Neural progenitor cell (in vitro differentiated cells): ENCODE data around the gene IKZF3. TPM values are rescaled to one million over a fixed set of nuclear protein-coding genes. Genes with fewer than 3 reads are reported as not detected.
"Not testable (repeated sequence)": the region's sequence is repeated elsewhere in the genome, so short reads cannot be mapped to it uniquely, and the experiment has no call there.

Experiments
- DNase-seq: peaks from one replicate; pipeline ENCODE4 v3.0.0-alpha.2; 2016; ENCODE audit warnings: low spot score
- H2AFZ ChIP-seq: fragments of 200-600 bp; sonication (generic); replicated peaks from 2 replicates; pipeline ENCODE4 v1.6.1; 2016; ENCODE audit warnings: antibody characterized with exemption
- H3F3A ChIP-seq: fragments of 200-600 bp; sonication (generic); 2 replicates; pipeline ENCODE4 v1.6.1; 2016; ENCODE audit warnings: antibody characterized with exemption, low read depth
- H3K27ac ChIP-seq: fragments of 200-600 bp; sonication (generic); 2 replicates; pipeline ENCODE4 v1.5.1; 2016; ENCODE audit warnings: mild to moderate bottlenecking
- H3K27me3 ChIP-seq: fragments of 200-600 bp; sonication (generic); 2 replicates; pipeline ENCODE4 v1.6.1; 2016; ENCODE audit warnings: mild to moderate bottlenecking, moderate library complexity
- H3K36me3 ChIP-seq: fragments of 200-600 bp; sonication (generic); 2 replicates; pipeline ENCODE4 v1.5.1; 2016
- H3K4me1 ChIP-seq: fragments of 200-600 bp; sonication (generic); 2 replicates; pipeline ENCODE4 v1.6.1; 2016; ENCODE audit warnings: mixed run types
- H3K4me2 ChIP-seq: fragments of 200-600 bp; sonication (generic); 2 replicates; pipeline ENCODE4 v1.6.1; 2016
- H3K4me3 ChIP-seq: fragments of 200-600 bp; sonication (generic); 2 replicates; pipeline ENCODE4 v1.5.1; 2016
- H3K79me2 ChIP-seq: fragments of 200-600 bp; sonication (generic); 2 replicates; pipeline ENCODE4 v1.6.1; 2016; ENCODE audit warnings: low read depth
- H3K9ac ChIP-seq: fragments of 200-600 bp; sonication (generic); 2 replicates; pipeline ENCODE4 v1.6.1; 2016
- H3K9me3 ChIP-seq: fragments of 200-600 bp; sonication (generic); 2 replicates; pipeline ENCODE4 v1.5.1; 2016; ENCODE audit warnings: low read depth
- H4K20me1 ChIP-seq: fragments of 200-600 bp; sonication (generic); 2 replicates; pipeline ENCODE4 v1.6.1; 2016; ENCODE audit warnings: low read depth
- H3K27ac Mint-ChIP-seq: 3 replicates; pipeline ENCODE4 v1.8.0; 2021; ENCODE audit warnings: mixed read lengths
- H3K27me3 Mint-ChIP-seq: 2 replicates; pipeline ENCODE4 v1.8.0; 2022; ENCODE audit warnings: low read depth, mild to moderate bottlenecking, inconsistent platforms, moderate library complexity, mixed read lengths; ENCODE audit not compliant: insufficient read depth
- H3K36me3 Mint-ChIP-seq: 3 replicates; pipeline ENCODE4 v1.8.0; 2021; ENCODE audit warnings: mixed read lengths
- H3K4me1 Mint-ChIP-seq: 3 replicates; pipeline ENCODE4 v1.8.0; 2021; ENCODE audit warnings: mixed read lengths
- H3K4me3 Mint-ChIP-seq: 3 replicates; pipeline ENCODE4 v1.8.0; 2021; ENCODE audit warnings: mild to moderate bottlenecking, moderate library complexity, mixed read lengths
- H3K9me3 Mint-ChIP-seq: 3 replicates; pipeline ENCODE4 v1.8.0; 2020; ENCODE audit warnings: mixed read lengths
- EZH2 ChIP-seq: fragments of 200-600 bp; sonication (generic); IDR thresholded peaks from 2 replicates; pipeline ENCODE4 v1.6.1; 2017; ENCODE audit warnings: antibody characterized with exemption, mild to moderate bottlenecking, moderate library complexity
- EZH2phosphoT487 ChIP-seq: fragments of 200-600 bp; sonication (generic); IDR thresholded peaks from 2 replicates; pipeline ENCODE4 v1.6.1; 2017; ENCODE audit warnings: antibody characterized with exemption
- total RNA-seq: library from RNA; depleted of rRNA; stranded (reverse); fragments of >200 nt; gene quantifications from 2 replicates; pipeline ENCODE4 v1.2.3, GENCODE V29; 2015; ENCODE audit warnings: low replicate concordance
- TF ChIP-seq, protein P1 (sequence below): fragments of 200-600 bp; sonication (generic); IDR thresholded peaks from 2 replicates; pipeline ENCODE4 v1.5.1; 2017; ENCODE audit warnings: antibody characterized with exemption, mild to moderate bottlenecking

IKZF3 gene
- total RNA-seq, 1 donor from 2014 or later: not detected

DNA sequence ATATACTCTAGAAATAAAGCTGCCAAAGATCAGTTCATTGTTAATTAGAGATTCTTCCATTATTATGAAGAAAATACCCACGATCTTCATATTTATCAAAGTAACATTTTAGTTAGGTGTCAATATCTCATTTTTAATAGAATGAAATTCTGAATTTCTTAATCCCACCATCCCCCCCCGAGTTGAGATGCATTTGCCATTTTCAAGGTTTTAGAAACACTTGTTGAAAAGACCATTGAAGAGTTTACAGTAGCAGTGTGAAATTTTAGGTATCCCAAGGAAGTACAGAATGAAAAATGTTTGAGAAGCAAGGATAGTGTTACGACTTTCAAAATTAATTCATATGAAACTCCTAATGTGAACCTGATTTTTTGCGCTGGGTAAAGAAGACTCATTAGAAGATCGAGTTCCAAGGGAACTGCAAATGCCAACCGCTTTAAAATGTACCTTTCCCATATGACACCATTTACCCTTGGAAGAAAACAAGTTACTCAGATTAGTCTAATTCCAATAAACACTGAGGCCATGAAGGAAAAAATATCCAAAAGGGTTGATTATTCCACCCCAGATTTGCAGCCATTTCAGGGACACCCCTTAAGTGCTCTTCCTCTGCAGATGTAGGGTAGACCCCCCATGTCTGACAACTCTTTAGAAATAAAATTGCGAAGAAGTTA is 731 bp downstream of the IKZF3 start:
- Mint-ChIP-seq H3K4me1 (peaks cover 8% of the 10 kb centered on the region), H3K4me3 (peak overlapping the region; percentile 38), H3K9me3 (no peaks in the 10 kb centered on the region), H3K36me3 (no peaks in the 10 kb centered on the region), H3K27ac (no peak overlapping the region), H3K27me3 (peaks cover 38% of the 10 kb centered on the region)
- no peak overlapping the region for H3K27ac ChIP-seq
- no peak overlapping the region for H2AFZ ChIP-seq
- no peaks in the 10 kb centered on the region for H3K9me3 ChIP-seq
- no peak for DNase-seq
- H3K27me3 ChIP-seq: peaks cover 82% of the 10 kb centered on the region
- H4K20me1 ChIP-seq: peaks cover 9% of the 10 kb centered on the region
- TF ChIP-seq EZH2: no peak
- TF ChIP-seq, protein P1, sequence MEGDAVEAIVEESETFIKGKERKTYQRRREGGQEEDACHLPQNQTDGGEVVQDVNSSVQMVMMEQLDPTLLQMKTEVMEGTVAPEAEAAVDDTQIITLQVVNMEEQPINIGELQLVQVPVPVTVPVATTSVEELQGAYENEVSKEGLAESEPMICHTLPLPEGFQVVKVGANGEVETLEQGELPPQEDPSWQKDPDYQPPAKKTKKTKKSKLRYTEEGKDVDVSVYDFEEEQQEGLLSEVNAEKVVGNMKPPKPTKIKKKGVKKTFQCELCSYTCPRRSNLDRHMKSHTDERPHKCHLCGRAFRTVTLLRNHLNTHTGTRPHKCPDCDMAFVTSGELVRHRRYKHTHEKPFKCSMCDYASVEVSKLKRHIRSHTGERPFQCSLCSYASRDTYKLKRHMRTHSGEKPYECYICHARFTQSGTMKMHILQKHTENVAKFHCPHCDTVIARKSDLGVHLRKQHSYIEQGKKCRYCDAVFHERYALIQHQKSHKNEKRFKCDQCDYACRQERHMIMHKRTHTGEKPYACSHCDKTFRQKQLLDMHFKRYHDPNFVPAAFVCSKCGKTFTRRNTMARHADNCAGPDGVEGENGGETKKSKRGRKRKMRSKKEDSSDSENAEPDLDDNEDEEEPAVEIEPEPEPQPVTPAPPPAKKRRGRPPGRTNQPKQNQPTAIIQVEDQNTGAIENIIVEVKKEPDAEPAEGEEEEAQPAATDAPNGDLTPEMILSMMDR: no peak
- no peak for TF ChIP-seq EZH2phosphoT487
- no peaks in the 10 kb centered on the region for H3K36me3 ChIP-seq
- no peaks in the 10 kb centered on the region for H3K79me2 ChIP-seq
- H3K4me3 ChIP-seq: no peak overlapping the region
- H3K9ac ChIP-seq: no peak overlapping the region
- no peak overlapping the region for H3K4me2 ChIP-seq
- H3K4me1 ChIP-seq: no peaks in the 10 kb centered on the region
- peaks cover 8% of the 10 kb centered on the region for H3F3A ChIP-seq

DNA sequence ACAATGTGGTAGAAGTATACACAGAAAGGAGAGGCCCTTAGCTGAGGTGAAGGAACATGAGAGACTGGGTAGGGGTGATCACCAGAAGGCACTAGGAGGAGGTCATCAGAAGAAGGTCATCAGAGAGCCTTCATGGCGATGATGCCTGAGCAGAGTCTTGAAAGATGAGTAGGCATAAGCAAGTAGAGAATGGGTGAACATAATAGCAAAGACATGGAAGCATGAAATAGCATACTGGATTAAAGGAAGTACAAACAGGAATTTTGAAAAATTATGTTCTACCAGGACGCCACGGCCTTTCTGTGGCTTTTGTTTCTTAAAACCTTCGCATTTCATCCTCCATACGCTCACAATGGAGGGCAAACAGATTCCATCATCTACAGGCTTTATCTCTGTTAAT is 2.9 kb downstream of the IKZF3 start:
- no peaks in the 10 kb centered on the region for H3K9me3 ChIP-seq
- TF ChIP-seq EZH2phosphoT487 (no peak), EZH2 (no peak)
- TF ChIP-seq, protein P1: no peak
- no peak overlapping the region for H2AFZ ChIP-seq
- DNase-seq: no peak
- Mint-ChIP-seq H3K9me3 (no peaks in the 10 kb centered on the region), H3K27me3 (peaks cover 30% of the 10 kb centered on the region), H3K4me3 (no peak overlapping the region), H3K4me1 (peaks cover 8% of the 10 kb centered on the region), H3K36me3 (no peaks in the 10 kb centered on the region), H3K27ac (no peak overlapping the region)
- H3K36me3 ChIP-seq: no peaks in the 10 kb centered on the region
- no peak overlapping the region for H3K4me2 ChIP-seq
- H3F3A ChIP-seq: peaks cover 8% of the 10 kb centered on the region
- H4K20me1 ChIP-seq: peaks cover 9% of the 10 kb centered on the region
- peaks cover 66% of the 10 kb centered on the region for H3K27me3 ChIP-seq
- no peaks in the 10 kb centered on the region for H3K79me2 ChIP-seq
- H3K27ac ChIP-seq: no peak overlapping the region
- no peaks in the 10 kb centered on the region for H3K4me1 ChIP-seq
- no peak overlapping the region for H3K4me3 ChIP-seq
- H3K9ac ChIP-seq: no peak overlapping the region

GRCh38 chr17:39855911-39856649 is 8.0 kb downstream of the IKZF3 start:
- not testable (repeated sequence) for H3K27ac ChIP-seq, H3K27ac Mint-ChIP-seq, H2AFZ ChIP-seq, H3K9ac ChIP-seq, H3K79me2 ChIP-seq, H3K4me3 ChIP-seq, H3K4me2 ChIP-seq, H3K4me1 Mint-ChIP-seq, H3K27me3 Mint-ChIP-seq, H4K20me1 ChIP-seq, H3K4me1 ChIP-seq, H3K9me3 Mint-ChIP-seq, H3K36me3 Mint-ChIP-seq, H3F3A ChIP-seq, DNase-seq, H3K9me3 ChIP-seq, H3K36me3 ChIP-seq, H3K4me3 Mint-ChIP-seq
- peaks cover 14% of the 10 kb centered on the region for H3K27me3 ChIP-seq

DNA sequence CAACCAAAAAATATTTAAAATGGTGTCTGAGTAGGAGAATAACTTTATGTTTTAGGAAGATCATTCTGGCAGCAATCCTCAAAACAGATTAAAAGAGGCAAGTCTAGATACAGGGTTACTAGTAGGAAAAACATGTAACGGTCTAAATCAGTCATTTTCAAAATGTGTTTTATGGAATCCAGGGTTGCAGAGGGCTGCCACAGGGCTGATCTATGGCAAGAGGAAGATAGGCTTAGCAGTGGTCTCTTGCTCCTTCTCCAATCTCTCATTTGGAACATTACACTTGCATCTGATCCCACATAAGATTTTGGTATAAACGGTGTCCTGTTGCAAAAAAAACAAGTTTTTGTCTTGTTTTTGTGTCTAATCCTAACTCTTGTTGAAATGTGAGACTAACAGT is 9.2 kb downstream of the IKZF3 start:
- H3K27me3 Mint-ChIP-seq: peaks cover 8% of the 10 kb centered on the region
- H4K20me1 ChIP-seq: no peaks in the 10 kb centered on the region
- no peaks in the 10 kb centered on the region for H3K9me3 Mint-ChIP-seq
- H3K4me3 ChIP-seq: no peak overlapping the region
- H2AFZ ChIP-seq: no peak overlapping the region
- no peak overlapping the region for H3K4me3 Mint-ChIP-seq
- no peak overlapping the region for H3K9ac ChIP-seq
- H3K4me2 ChIP-seq: no peak overlapping the region
- H3K79me2 ChIP-seq: no peaks in the 10 kb centered on the region
- H3K36me3 Mint-ChIP-seq: no peaks in the 10 kb centered on the region
- no peaks in the 10 kb centered on the region for H3K4me1 ChIP-seq
- H3K36me3 ChIP-seq: no peaks in the 10 kb centered on the region
- DNase-seq: no peak
- no peak overlapping the region for H3K27ac Mint-ChIP-seq
- TF ChIP-seq, protein P1: no peak
- TF ChIP-seq EZH2phosphoT487 (no peak), EZH2 (no peak)
- H3F3A ChIP-seq: peaks cover 13% of the 10 kb centered on the region
- H3K27me3 ChIP-seq: peaks cover 3% of the 10 kb centered on the region
- no peaks in the 10 kb centered on the region for H3K4me1 Mint-ChIP-seq
- H3K9me3 ChIP-seq: no peaks in the 10 kb centered on the region
- H3K27ac ChIP-seq: no peak overlapping the region
